ENCODE results near the gene AMN1. TPM values are rescaled to one million over a fixed set of nuclear protein-coding genes. Genes with fewer than 3 reads are reported as not detected.
A peak's percentile ranks its signal among the peaks of the same experiment; 100 is the strongest.

AMN1 gene
- total and polyA plus RNA-seq, 2 of the 13 experiments (the other 11 are each of a cell fraction or from before 2014, with no cell fraction given), result 7.5 to 26.5 TPM

DNA sequence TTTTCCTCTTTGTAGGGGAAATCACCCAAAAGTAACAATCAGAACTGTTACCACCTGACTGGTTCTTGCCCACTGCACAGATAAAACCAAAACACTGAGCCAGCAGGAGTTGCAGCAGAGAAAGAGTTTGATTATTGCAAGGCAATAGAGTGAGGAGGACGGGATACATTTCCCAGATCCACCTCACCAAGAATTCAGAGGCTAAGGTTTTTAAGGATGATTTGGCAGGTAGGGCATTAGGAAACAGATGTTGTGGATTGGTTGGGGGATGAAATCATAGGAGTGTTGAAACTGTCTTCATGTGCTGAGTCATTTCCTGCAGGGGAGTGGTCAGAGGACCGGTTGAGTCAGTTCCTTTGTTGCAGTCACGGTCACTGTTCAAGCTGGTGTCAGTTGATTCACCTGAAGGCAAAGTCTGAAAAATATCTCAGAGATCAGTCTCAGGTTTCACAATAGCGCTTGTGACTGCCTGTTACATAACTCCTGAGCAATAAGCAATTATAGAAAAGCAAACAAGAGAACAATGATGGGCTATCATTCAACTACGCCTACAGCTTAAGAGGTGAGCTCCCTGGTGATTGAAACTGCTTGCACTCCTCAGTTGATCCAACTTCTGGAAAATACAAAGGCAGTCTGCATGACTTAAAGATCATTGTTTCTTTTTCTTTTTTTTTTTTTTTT is 20.3 kb upstream of the AMN1 start (continued):
- TF ChIP-seq, protein P1, sequence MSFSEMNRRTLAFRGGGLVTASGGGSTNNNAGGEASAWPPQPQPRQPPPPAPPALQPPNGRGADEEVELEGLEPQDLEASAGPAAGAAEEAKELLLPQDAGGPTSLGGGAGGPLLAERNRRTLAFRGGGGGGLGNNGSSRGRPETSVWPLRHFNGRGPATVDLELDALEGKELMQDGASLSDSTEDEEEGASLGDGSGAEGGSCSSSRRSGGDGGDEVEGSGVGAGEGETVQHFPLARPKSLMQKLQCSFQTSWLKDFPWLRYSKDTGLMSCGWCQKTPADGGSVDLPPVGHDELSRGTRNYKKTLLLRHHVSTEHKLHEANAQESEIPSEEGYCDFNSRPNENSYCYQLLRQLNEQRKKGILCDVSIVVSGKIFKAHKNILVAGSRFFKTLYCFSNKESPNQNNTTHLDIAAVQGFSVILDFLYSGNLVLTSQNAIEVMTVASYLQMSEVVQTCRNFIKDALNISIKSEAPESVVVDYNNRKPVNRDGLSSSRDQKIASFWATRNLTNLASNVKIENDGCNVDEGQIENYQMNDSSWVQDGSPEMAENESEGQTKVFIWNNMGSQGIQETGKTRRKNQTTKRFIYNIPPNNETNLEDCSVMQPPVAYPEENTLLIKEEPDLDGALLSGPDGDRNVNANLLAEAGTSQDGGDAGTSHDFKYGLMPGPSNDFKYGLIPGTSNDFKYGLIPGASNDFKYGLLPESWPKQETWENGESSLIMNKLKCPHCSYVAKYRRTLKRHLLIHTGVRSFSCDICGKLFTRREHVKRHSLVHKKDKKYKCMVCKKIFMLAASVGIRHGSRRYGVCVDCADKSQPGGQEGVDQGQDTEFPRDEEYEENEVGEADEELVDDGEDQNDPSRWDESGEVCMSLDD (CRISPR knock-in tag; IDR thresholded peaks at IDR 0.05; ENCODE audit: borderline replicate concordance), result no peak; the same call in 1 of the 2 replicates
- peak; percentile 96 for TF ChIP-seq MEIS1 (CRISPR knock-in tag; IDR thresholded peaks at IDR 0.05; ENCODE audit: borderline replicate concordance)
- peak; percentile 82; the same call in 1 of the 2 replicates for TF ChIP-seq DPF2 (CRISPR knock-in tag; IDR thresholded peaks at IDR 0.05; ENCODE audit: borderline replicate concordance, low read depth)
- no peak for TF ChIP-seq RAD51 (IDR thresholded peaks at IDR 0.05; ENCODE audit: borderline replicate concordance)
- TF ChIP-seq ZNF136 (CRISPR knock-in tag; IDR thresholded peaks at IDR 0.05; ENCODE audit: low read depth), result peak; percentile 93
- no peak for TF ChIP-seq ZNF446 (CRISPR knock-in tag; IDR thresholded peaks at IDR 0.05)
- TF ChIP-seq, protein P2, sequence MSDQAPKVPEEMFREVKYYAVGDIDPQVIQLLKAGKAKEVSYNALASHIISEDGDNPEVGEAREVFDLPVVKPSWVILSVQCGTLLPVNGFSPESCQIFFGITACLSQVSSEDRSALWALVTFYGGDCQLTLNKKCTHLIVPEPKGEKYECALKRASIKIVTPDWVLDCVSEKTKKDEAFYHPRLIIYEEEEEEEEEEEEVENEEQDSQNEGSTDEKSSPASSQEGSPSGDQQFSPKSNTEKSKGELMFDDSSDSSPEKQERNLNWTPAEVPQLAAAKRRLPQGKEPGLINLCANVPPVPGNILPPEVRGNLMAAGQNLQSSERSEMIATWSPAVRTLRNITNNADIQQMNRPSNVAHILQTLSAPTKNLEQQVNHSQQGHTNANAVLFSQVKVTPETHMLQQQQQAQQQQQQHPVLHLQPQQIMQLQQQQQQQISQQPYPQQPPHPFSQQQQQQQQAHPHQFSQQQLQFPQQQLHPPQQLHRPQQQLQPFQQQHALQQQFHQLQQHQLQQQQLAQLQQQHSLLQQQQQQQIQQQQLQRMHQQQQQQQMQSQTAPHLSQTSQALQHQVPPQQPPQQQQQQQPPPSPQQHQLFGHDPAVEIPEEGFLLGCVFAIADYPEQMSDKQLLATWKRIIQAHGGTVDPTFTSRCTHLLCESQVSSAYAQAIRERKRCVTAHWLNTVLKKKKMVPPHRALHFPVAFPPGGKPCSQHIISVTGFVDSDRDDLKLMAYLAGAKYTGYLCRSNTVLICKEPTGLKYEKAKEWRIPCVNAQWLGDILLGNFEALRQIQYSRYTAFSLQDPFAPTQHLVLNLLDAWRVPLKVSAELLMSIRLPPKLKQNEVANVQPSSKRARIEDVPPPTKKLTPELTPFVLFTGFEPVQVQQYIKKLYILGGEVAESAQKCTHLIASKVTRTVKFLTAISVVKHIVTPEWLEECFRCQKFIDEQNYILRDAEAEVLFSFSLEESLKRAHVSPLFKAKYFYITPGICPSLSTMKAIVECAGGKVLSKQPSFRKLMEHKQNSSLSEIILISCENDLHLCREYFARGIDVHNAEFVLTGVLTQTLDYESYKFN (CRISPR knock-in tag; conservative IDR thresholded peaks at IDR 0.05), result peak; percentile 95
- no peak for TF ChIP-seq ZZZ3 (CRISPR knock-in tag; IDR thresholded peaks at IDR 0.05; ENCODE audit: borderline replicate concordance)
- TF ChIP-seq IKZF4 (CRISPR knock-in tag; IDR thresholded peaks at IDR 0.05; ENCODE audit: borderline replicate concordance, low read depth, not compliant biosample characterization), result peak; percentile 2
- TF ChIP-seq SAFB2 (CRISPR knock-in tag; IDR thresholded peaks at IDR 0.05; ENCODE audit: borderline replicate concordance, low read depth), result no peak
- TF ChIP-seq, protein P3, sequence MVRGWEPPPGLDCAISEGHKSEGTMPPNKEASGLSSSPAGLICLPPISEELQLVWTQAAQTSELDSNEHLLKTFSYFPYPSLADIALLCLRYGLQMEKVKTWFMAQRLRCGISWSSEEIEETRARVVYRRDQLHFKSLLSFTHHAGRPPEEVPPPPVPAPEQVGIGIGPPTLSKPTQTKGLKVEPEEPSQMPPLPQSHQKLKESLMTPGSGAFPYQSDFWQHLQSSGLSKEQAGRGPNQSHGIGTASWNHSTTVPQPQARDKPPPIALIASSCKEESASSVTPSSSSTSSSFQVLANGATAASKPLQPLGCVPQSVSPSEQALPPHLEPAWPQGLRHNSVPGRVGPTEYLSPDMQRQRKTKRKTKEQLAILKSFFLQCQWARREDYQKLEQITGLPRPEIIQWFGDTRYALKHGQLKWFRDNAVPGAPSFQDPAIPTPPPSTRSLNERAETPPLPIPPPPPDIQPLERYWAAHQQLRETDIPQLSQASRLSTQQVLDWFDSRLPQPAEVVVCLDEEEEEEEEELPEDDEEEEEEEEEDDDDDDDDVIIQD (CRISPR knock-in tag; IDR thresholded peaks at IDR 0.05; ENCODE audit: low read depth), result peak; percentile 96
- TF ChIP-seq MTA3 (CRISPR knock-in tag; IDR thresholded peaks at IDR 0.05), result no peak
- TF ChIP-seq, protein P4, sequence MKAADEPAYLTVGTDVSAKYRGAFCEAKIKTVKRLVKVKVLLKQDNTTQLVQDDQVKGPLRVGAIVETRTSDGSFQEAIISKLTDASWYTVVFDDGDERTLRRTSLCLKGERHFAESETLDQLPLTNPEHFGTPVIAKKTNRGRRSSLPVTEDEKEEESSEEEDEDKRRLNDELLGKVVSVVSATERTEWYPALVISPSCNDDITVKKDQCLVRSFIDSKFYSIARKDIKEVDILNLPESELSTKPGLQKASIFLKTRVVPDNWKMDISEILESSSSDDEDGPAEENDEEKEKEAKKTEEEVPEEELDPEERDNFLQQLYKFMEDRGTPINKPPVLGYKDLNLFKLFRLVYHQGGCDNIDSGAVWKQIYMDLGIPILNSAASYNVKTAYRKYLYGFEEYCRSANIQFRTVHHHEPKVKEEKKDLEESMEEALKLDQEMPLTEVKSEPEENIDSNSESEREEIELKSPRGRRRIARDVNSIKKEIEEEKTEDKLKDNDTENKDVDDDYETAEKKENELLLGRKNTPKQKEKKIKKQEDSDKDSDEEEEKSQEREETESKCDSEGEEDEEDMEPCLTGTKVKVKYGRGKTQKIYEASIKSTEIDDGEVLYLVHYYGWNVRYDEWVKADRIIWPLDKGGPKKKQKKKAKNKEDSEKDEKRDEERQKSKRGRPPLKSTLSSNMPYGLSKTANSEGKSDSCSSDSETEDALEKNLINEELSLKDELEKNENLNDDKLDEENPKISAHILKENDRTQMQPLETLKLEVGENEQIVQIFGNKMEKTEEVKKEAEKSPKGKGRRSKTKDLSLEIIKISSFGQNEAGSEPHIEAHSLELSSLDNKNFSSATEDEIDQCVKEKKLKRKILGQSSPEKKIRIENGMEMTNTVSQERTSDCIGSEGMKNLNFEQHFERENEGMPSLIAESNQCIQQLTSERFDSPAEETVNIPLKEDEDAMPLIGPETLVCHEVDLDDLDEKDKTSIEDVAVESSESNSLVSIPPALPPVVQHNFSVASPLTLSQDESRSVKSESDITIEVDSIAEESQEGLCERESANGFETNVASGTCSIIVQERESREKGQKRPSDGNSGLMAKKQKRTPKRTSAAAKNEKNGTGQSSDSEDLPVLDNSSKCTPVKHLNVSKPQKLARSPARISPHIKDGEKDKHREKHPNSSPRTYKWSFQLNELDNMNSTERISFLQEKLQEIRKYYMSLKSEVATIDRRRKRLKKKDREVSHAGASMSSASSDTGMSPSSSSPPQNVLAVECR (CRISPR knock-in tag; IDR thresholded peaks at IDR 0.05; ENCODE audit: borderline replicate concordance), result peak; percentile 49; the same call in 1 of the 2 replicates
- TF ChIP-seq ZSCAN30 (CRISPR knock-in tag; IDR thresholded peaks at IDR 0.05), result no peak
- no peak for TF ChIP-seq ZNF235 (CRISPR knock-in tag; IDR thresholded peaks at IDR 0.05; ENCODE audit: borderline replicate concordance)
- no peak for TF ChIP-seq PTBP1 (IDR thresholded peaks at IDR 0.05; ENCODE audit: low read depth, low read length, poor library complexity, severe bottlenecking)

Measured in HepG2 (cell line).